ENCODE results near the gene RPL12. TPM values are rescaled to one million over a fixed set of nuclear protein-coding genes. Genes with fewer than 3 reads are reported as not detected.

RPL12 gene
- polyA plus RNA-seq, 1 donor (not counting 4 experiments of a cell fraction or from before 2014, with no cell fraction given): 2,671 TPM

- Histone ChIP-seq H3K9ac (ENCODE audit: control insufficient read depth, extremely low read depth, insufficient read depth, low read length) (peak overlapping the region; percentile 94), H3K9me1 (ENCODE audit: control insufficient read depth, extremely low read depth, insufficient read depth, low read length) (peaks cover 4% of the 10 kb centered on the region), H3K4me1 (ENCODE audit: control insufficient read depth, extremely low read depth, insufficient read depth, low read length) (peaks cover 18% of the 10 kb centered on the region), H3K36me3 (ENCODE audit: control insufficient read depth in 2 of 2, extremely low read depth in 1 of 2, insufficient read depth in 2 of 2, low read length in 2 of 2) (peaks cover 30 to 47% of the 10 kb centered on the region in 2 experiments), H2AFZ (ENCODE audit: control insufficient read depth, low read length) (peak overlapping the region; percentile 89), H3K4me2 (ENCODE audit: control insufficient read depth, extremely low read depth, insufficient read depth, low read depth, low read length) (peak overlapping the region; percentile 80), H3K9me3 (ENCODE audit: control insufficient read depth, low read depth, low read length) (no peaks in the 10 kb centered on the region), H3K27me3 (ENCODE audit: control insufficient read depth, extremely low read depth, insufficient read depth, low read length) (no peaks in the 10 kb centered on the region), H3K4me3 (ENCODE audit: control insufficient read depth in 2 of 3, extremely low read depth in 1 of 3, insufficient read depth in 2 of 3, low read depth in 1 of 3, low read length in 3 of 3) (peak overlapping the region; percentile 89 to 100 (median 98)), H3K79me2 (ENCODE audit: control insufficient read depth, insufficient read depth, low read length) (peaks cover 35% of the 10 kb centered on the region), H4K20me1 (ENCODE audit: control insufficient read depth, extremely low read depth, insufficient read depth, low read length) (peaks cover 37% of the 10 kb centered on the region), H3K27ac (ENCODE audit: control insufficient read depth, insufficient read depth, low read length) (peak overlapping the region; percentile 89)
- DNase-seq (ENCODE audit: low read depth, low spot score) (peak; percentile 13), FAIRE-seq (no peak)
- dilution Hi-C loops (cut with MboI; ENCODE audit: extremely low pct_ligation_motif_present, low sequenced_read_pairs): no loop called here
- TF ChIP-seq CTCF (optimal IDR thresholded peaks at IDR 0.05 in 1 of 3, IDR thresholded peaks at IDR 0.05 in 1 of 3, conservative IDR thresholded peaks at IDR 0.05 in 1 of 3; ENCODE audit: extremely low read depth in 1 of 3, insufficient read depth in 2 of 3, low read length in 3 of 3): peak in 2 of 3 experiments; percentile 8 to 20
- TF ChIP-seq EZH2 (IDR thresholded peaks at IDR 0.05; ENCODE audit: low read length): no peak
Observed at GRCh38 chr9:127451858-127452656, 851 bp upstream of the RPL12 start.

- peak overlapping the region; percentile 89 for H2AFZ ChIP-seq (ENCODE audit: control insufficient read depth, low read length)
- H3K9me3 ChIP-seq (ENCODE audit: control insufficient read depth, low read depth, low read length): no peaks in the 10 kb centered on the region
- dilution Hi-C loops (cut with MboI; ENCODE audit: extremely low pct_ligation_motif_present, low sequenced_read_pairs): no loop called here
- peaks cover 42% of the 10 kb centered on the region for H4K20me1 ChIP-seq (ENCODE audit: control insufficient read depth, extremely low read depth, insufficient read depth, low read length)
- peaks cover 18% of the 10 kb centered on the region for H3K4me1 ChIP-seq (ENCODE audit: control insufficient read depth, extremely low read depth, insufficient read depth, low read length)
- peak overlapping the region; percentile 94 for H3K9ac ChIP-seq (ENCODE audit: control insufficient read depth, extremely low read depth, insufficient read depth, low read length)
- peaks cover 32 to 50% of the 10 kb centered on the region in 2 experiments for H3K36me3 ChIP-seq (ENCODE audit: control insufficient read depth in 2 of 2, extremely low read depth in 1 of 2, insufficient read depth in 2 of 2, low read length in 2 of 2)
- no peaks in the 10 kb centered on the region for H3K27me3 ChIP-seq (ENCODE audit: control insufficient read depth, extremely low read depth, insufficient read depth, low read length)
- H3K4me2 ChIP-seq (ENCODE audit: control insufficient read depth, extremely low read depth, insufficient read depth, low read depth, low read length): peak overlapping the region; percentile 80
- H3K9me1 ChIP-seq (ENCODE audit: control insufficient read depth, extremely low read depth, insufficient read depth, low read length): peaks cover 4% of the 10 kb centered on the region
- peaks cover 35% of the 10 kb centered on the region for H3K79me2 ChIP-seq (ENCODE audit: control insufficient read depth, insufficient read depth, low read length)
- TF ChIP-seq EZH2 (IDR thresholded peaks at IDR 0.05; ENCODE audit: low read length) (no peak), CTCF (optimal IDR thresholded peaks at IDR 0.05 in 1 of 3, IDR thresholded peaks at IDR 0.05 in 1 of 3, conservative IDR thresholded peaks at IDR 0.05 in 1 of 3; ENCODE audit: extremely low read depth in 1 of 3, insufficient read depth in 2 of 3, low read length in 3 of 3) (no peak)
- FAIRE-seq: no peak
- H3K4me3 ChIP-seq (ENCODE audit: control insufficient read depth in 2 of 3, extremely low read depth in 1 of 3, insufficient read depth in 2 of 3, low read depth in 1 of 3, low read length in 3 of 3): peak overlapping the region; percentile 89 to 100 (median 98)
- DNase-seq (ENCODE audit: low read depth, low spot score): no peak
- H3K27ac ChIP-seq (ENCODE audit: control insufficient read depth, insufficient read depth, low read length): peak overlapping the region; percentile 89
Observed at GRCh38 chr9:127451608-127451857, 327 bp upstream of the RPL12 start.
